Omental fat pad (tissue), 4 donors: ENCODE results near the gene GCK. TPM values are rescaled to one million over a fixed set of nuclear protein-coding genes. Genes with fewer than 3 reads are reported as not detected.

Source experiments
- ATAC-seq: fragments of 150-250 bp; one replicate; pipeline ENCODE4 v1.9.1; 2016; ENCODE audit warnings: mild to moderate bottlenecking, moderate library complexity; ENCODE audit not compliant: low FRiP score
- DNase-seq: peaks from one replicate; pipeline ENCODE4 v3.0.0-alpha.2; 2019; ENCODE audit warnings: low spot score
- total RNA-seq, 4 donors: library from RNA; depleted of rRNA; stranded (reverse); fragments of >200 nt; gene quantifications; one replicate each; pipeline ENCODE4 v1.1.0, GENCODE V29; 2016
- TF ChIP-seq, protein P1 (sequence below), 3 donors: fragments of 450-650 bp; IDR thresholded peaks; one replicate each; pipeline ENCODE4 v1.5.1; 2016 to 2017; ENCODE audit warnings: antibody characterized with exemption in 3 of 3, mild to moderate bottlenecking in 3 of 3, moderate library complexity in 2 of 3

Gene GCK
- total RNA-seq, 4 donors from 2014 or later = 0.38 to 3.9 (median 1.1) TPM

DNA sequence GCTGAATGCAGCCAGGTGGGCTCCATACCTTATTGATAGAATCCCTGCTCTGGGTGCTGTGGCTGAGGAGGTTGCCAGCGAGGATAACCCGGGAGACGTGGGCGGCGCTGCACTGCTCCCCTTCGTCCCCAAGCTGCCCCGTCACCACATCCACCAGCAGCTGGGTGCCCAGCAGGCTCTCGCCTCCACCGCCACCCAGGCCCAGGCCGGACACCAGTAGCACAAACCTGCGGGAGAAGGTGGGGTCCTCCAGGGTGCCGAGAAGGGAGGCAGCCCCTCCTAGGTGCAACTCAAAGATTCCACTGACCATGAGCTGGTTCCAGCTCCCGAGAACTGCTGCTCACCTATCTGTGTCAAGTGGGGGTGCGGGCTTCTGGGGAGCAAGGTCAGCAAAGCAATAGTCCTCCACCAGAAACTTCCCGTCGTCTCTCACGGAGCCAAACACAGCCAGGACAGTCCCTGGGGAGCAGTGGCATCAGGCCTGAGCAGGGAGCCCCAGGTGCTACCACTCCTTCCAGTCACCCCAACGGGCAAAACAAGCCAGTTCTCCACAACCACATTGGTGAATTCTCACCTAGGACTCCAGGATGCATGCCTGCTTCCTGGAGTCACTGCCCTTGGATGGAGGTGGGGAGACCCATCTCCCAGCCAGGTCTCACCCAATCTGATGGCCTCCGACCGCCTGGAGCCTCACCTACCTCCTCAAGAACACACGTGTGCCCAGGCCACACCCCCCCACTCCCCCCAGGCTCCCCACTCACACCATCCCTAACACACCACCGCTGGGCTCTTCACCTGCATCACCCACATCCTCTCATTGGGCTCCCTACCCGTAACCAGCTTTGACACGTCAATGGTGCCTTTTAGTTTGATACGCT lies 72.2 kb downstream of the GCK start:
- DNase-seq (no peak), ATAC-seq (no peak)
- TF ChIP-seq, protein P1, sequence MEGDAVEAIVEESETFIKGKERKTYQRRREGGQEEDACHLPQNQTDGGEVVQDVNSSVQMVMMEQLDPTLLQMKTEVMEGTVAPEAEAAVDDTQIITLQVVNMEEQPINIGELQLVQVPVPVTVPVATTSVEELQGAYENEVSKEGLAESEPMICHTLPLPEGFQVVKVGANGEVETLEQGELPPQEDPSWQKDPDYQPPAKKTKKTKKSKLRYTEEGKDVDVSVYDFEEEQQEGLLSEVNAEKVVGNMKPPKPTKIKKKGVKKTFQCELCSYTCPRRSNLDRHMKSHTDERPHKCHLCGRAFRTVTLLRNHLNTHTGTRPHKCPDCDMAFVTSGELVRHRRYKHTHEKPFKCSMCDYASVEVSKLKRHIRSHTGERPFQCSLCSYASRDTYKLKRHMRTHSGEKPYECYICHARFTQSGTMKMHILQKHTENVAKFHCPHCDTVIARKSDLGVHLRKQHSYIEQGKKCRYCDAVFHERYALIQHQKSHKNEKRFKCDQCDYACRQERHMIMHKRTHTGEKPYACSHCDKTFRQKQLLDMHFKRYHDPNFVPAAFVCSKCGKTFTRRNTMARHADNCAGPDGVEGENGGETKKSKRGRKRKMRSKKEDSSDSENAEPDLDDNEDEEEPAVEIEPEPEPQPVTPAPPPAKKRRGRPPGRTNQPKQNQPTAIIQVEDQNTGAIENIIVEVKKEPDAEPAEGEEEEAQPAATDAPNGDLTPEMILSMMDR (IDR thresholded peaks at IDR 0.05) = no peak

DNA sequence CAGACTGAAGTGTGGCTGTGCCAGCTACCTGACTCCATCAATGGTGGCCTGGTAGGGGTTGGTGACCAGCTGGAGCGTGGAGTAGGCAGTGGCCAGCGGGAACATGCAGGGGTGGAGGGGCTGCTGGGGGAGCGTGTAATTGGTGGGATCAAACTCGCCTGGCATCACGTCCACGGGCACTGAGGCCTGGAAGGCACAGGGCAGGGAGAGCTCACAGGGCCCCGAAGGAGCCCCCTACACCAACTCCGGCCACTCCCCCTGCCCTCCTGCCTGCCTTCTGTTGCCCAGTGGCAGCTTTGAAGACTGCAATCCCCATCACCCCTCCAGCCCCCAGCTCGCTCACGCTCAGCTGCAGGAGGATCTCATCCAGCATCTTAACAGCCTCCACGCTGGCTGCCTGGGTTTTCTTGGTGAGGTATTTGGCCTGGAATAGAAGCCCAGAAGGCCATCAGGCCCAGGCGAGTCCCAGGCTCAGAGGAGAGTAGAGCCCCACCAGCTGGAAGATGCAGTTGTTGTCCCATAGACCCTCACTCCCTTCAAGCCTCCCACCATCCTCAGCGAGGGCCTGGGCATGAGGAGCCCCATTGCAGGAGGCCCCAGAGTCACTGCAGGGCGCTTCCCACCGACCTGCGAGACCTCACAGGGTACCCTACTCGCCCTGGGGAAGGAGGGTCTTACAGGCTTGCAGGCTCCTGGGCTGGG lies 73.0 kb downstream of the GCK start:
- ATAC-seq (no peak), DNase-seq (no peak)
- TF ChIP-seq, protein P1 (IDR thresholded peaks at IDR 0.05) = no peak

DNA sequence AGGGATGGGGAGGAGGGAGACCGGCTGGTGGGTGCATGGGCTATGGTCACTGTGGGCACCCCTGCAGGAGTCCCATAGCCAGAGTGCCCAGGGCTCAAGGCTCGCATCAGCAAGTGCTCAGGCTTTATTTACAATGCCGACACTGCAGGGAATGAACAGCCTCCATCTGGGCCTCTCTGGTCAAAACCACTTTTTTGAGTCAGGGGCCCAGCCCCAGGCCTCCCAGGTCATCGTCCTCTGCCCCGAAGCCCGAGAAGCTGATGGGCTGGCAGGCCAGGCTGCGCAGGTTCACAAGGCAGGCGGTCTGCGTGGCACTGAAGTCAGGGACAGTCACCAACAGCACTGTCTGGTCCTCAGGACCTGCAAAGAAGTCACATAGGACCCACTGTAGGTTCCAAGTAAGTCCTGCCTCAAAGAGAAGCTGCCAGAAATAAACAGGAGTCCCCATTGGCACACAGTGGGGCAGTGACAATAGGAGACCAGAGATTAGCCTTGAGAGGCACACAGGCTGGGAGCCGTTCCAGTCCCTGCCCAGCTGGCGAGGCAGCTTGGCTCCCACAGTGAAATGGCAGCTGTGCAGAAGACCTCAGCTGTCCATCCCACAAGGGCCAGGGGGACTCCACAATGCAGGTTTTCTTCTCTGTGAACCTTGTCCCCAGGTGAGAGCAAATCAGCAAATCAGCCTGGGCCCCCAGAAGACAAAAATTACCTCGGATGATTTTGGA lies 74.5 kb downstream of the GCK start:
- TF ChIP-seq, protein P1 (IDR thresholded peaks at IDR 0.05) = no peak
- DNase-seq (no peak), ATAC-seq (no peak)

DNA sequence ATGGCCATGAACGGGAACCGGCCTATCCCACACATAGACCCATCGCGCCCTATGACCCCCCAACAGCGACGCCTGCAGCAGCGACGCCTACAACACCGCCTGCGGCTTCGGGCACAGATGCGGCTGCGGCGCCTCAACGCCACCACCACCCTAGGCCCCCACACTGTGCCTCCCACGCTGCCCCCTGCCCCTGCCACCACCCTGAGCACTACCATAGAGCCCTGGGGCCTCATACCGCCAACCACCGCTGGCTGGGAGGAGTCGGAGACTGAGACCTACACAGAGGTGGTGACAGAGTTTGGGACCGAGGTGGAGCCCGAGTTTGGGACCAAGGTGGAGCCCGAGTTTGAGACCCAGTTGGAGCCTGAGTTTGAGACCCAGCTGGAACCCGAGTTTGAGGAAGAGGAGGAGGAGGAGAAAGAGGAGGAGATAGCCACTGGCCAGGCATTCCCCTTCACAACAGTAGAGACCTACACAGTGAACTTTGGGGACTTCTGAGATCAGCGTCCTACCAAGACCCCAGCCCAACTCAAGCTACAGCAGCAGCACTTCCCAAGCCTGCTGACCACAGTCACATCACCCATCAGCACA lies 75.4 kb downstream of the GCK start:
- TF ChIP-seq, protein P1 (IDR thresholded peaks at IDR 0.05) = no peak
- ATAC-seq (no peak), DNase-seq (no peak)

DNA sequence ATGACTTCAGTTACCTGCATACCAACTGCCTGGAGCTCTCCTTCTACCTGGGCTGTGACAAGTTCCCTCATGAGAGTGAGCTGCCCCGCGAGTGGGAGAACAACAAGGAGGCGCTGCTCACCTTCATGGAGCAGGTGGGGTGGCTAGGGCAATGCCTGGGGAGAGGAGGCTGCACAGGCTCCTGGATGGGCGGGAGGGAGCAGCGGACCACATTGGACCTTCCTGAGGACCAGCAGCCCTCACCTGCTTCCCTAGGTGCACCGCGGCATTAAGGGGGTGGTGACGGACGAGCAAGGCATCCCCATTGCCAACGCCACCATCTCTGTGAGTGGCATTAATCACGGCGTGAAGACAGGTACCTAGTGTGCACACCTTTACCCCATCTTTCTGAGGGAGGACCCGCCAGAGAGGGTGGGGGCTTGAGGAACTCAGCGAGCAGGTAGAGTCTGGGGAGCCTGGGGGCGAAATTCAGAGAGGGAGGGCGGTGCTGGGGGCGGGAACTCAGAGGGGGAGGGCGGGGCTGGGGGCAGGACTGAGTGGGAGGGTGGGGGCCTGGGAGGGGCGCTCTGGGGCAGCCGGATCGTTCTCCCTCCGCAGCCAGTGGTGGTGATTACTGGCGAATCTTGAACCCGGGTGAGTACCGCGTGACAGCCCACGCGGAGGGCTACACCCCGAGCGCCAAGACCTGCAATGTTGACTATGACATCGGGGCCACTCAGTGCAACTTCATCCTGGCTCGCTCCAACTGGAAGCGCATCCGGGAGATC lies 76.1 kb downstream of the GCK start:
- DNase-seq = no peak
- TF ChIP-seq, protein P1 (IDR thresholded peaks at IDR 0.05) = no peak
- no peak for ATAC-seq
